ENCODE data around the gene SEC24A. TPM values are rescaled to one million over a fixed set of nuclear protein-coding genes. Genes with fewer than 3 reads are reported as not detected.
A peak's percentile ranks its signal among the peaks of the same experiment; 100 is the strongest.

Gene SEC24A
- total and polyA plus RNA-seq, 4 donors = 10.1 to 46.6 (median 18.8) TPM

- Histone ChIP-seq H3K27ac (ENCODE audit: low read depth in 1 of 2, low read length in 2 of 2) (no peak overlapping the region), H3K36me3 (ENCODE audit: control insufficient read depth in 4 of 4, insufficient read depth in 3 of 4, low read depth in 1 of 4, low read length in 3 of 4) (no peaks in the 10 kb centered on the region), H3K9me3 (ENCODE audit: control insufficient read depth in 4 of 4, low read length in 3 of 4) (no peaks in the 10 kb centered on the region), H3K9ac (ENCODE audit: low read depth in 1 of 2, low read length in 2 of 2) (no peak overlapping the region), H3K4me3 (ENCODE audit: low read depth in 1 of 3, low read length in 3 of 3) (no peak overlapping the region), H3K27me3 (ENCODE audit: control insufficient read depth in 4 of 4, insufficient read depth in 4 of 4, low read length in 3 of 4) (no peaks in the 10 kb centered on the region), H3K4me1 (ENCODE audit: control insufficient read depth in 4 of 4, insufficient read depth in 4 of 4, low read length in 3 of 4) (peaks cover 0 to 19% (median 6%) of the 10 kb centered on the region in 4 donors)
- 66% methylated on average over 2 of the region's 2 CpGs for WGBS
- DNase-seq (ENCODE audit: low spot score) = no peak
- TF ChIP-seq MAX (IDR thresholded peaks at IDR 0.05) (no peak), SP1 (IDR thresholded peaks at IDR 0.05) (no peak), FOXA1 (IDR thresholded peaks at IDR 0.05) (no peak), HNF4G (IDR thresholded peaks at IDR 0.05) (no peak), TAF1 (conservative IDR thresholded peaks at IDR 0.05) (no peak)
- TF ChIP-seq, protein P1, sequence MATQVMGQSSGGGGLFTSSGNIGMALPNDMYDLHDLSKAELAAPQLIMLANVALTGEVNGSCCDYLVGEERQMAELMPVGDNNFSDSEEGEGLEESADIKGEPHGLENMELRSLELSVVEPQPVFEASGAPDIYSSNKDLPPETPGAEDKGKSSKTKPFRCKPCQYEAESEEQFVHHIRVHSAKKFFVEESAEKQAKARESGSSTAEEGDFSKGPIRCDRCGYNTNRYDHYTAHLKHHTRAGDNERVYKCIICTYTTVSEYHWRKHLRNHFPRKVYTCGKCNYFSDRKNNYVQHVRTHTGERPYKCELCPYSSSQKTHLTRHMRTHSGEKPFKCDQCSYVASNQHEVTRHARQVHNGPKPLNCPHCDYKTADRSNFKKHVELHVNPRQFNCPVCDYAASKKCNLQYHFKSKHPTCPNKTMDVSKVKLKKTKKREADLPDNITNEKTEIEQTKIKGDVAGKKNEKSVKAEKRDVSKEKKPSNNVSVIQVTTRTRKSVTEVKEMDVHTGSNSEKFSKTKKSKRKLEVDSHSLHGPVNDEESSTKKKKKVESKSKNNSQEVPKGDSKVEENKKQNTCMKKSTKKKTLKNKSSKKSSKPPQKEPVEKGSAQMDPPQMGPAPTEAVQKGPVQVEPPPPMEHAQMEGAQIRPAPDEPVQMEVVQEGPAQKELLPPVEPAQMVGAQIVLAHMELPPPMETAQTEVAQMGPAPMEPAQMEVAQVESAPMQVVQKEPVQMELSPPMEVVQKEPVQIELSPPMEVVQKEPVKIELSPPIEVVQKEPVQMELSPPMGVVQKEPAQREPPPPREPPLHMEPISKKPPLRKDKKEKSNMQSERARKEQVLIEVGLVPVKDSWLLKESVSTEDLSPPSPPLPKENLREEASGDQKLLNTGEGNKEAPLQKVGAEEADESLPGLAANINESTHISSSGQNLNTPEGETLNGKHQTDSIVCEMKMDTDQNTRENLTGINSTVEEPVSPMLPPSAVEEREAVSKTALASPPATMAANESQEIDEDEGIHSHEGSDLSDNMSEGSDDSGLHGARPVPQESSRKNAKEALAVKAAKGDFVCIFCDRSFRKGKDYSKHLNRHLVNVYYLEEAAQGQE (IDR thresholded peaks at IDR 0.05) = no peak
Observed at GRCh38 chr5:134736173-134736812, 87.7 kb downstream of the SEC24A start.

- under 1% methylated on average over 66 of the region's 66 CpGs for WGBS
- Histone ChIP-seq H3K4me3 (ENCODE audit: low read depth in 1 of 3, low read length in 3 of 3) (peak within 1 kb of the TSS; percentile 72 to 95 (median 95)), H3K4me1 (ENCODE audit: control insufficient read depth in 4 of 4, insufficient read depth in 4 of 4, low read length in 3 of 4) (peaks cover 0 to 19% (median 6%) of the 10 kb centered on the region in 4 donors), H3K27ac (ENCODE audit: low read depth in 1 of 2, low read length in 2 of 2) (peak within 1 kb of the TSS; percentile 83 to 91), H3K9ac (ENCODE audit: low read depth in 1 of 2, low read length in 2 of 2) (peak within 1 kb of the TSS; percentile 83 to 86), H3K36me3 (ENCODE audit: control insufficient read depth in 4 of 4, insufficient read depth in 3 of 4, low read depth in 1 of 4, low read length in 3 of 4) (peaks cover 0 to 2% (median 0%) of the 10 kb centered on the region in 4 donors), H3K9me3 (ENCODE audit: control insufficient read depth in 4 of 4, low read length in 3 of 4) (no peaks in the 10 kb centered on the region), H3K27me3 (ENCODE audit: control insufficient read depth in 4 of 4, insufficient read depth in 4 of 4, low read length in 3 of 4) (no peaks in the 10 kb centered on the region)
- TF ChIP-seq RXRA (IDR thresholded peaks at IDR 0.05) (peak; percentile 20 to 29), SP1 (IDR thresholded peaks at IDR 0.05) (peak; percentile 68), FOXA2 (IDR thresholded peaks at IDR 0.05) (peak; percentile 24), EGR1 (IDR thresholded peaks at IDR 0.05; ENCODE audit: low read depth in 2 of 2) (no peak), GABPA (IDR thresholded peaks at IDR 0.05 in 1 of 2, conservative IDR thresholded peaks at IDR 0.05 in 1 of 2) (no peak), NR2F2 (IDR thresholded peaks at IDR 0.05) (no peak), HNF4G (IDR thresholded peaks at IDR 0.05) (no peak), FOXA1 (IDR thresholded peaks at IDR 0.05) (no peak), ZBTB33 (IDR thresholded peaks at IDR 0.05) (peak; percentile 30), JUND (IDR thresholded peaks at IDR 0.05) (peak in 1 of 2 donors; percentile 34), TAF1 (conservative IDR thresholded peaks at IDR 0.05) (peak; percentile 32), HNF4A (conservative IDR thresholded peaks at IDR 0.05) (peak; percentile 9 to 32), YY1 (IDR thresholded peaks at IDR 0.05) (peak; percentile 99), ATF3 (IDR thresholded peaks at IDR 0.05) (no peak), MAX (IDR thresholded peaks at IDR 0.05) (peak; percentile 54), RAD21 (IDR thresholded peaks at IDR 0.05) (peak; percentile 48 to 67)
- TF ChIP-seq, protein P1 (IDR thresholded peaks at IDR 0.05) = peak; percentile 65
- TF ChIP-seq, protein P2, sequence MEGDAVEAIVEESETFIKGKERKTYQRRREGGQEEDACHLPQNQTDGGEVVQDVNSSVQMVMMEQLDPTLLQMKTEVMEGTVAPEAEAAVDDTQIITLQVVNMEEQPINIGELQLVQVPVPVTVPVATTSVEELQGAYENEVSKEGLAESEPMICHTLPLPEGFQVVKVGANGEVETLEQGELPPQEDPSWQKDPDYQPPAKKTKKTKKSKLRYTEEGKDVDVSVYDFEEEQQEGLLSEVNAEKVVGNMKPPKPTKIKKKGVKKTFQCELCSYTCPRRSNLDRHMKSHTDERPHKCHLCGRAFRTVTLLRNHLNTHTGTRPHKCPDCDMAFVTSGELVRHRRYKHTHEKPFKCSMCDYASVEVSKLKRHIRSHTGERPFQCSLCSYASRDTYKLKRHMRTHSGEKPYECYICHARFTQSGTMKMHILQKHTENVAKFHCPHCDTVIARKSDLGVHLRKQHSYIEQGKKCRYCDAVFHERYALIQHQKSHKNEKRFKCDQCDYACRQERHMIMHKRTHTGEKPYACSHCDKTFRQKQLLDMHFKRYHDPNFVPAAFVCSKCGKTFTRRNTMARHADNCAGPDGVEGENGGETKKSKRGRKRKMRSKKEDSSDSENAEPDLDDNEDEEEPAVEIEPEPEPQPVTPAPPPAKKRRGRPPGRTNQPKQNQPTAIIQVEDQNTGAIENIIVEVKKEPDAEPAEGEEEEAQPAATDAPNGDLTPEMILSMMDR (IDR thresholded peaks at IDR 0.05; ENCODE audit: low read depth, low read length, missing input control) = peak; percentile 38
- peak; percentile 96 for DNase-seq (ENCODE audit: low spot score)
Observed at GRCh38 chr5:134738133-134738962, 89.8 kb downstream of the SEC24A start, which contains the start of gene CAMLG. TSS of gene CAMLG (plus strand) at chr5:134738548. CDS start at chr5:134738621, 73 bp downstream.
